Endodermal cell (in vitro differentiated cells): ENCODE data around the gene PREX1. TPM values are rescaled to one million over a fixed set of nuclear protein-coding genes. Genes with fewer than 3 reads are reported as not detected.

Source experiments
- DNase-seq: peaks from one replicate; pipeline ENCODE4 v3.0.0-alpha.2; 2017
- H3K27ac ChIP-seq: 2 replicates; pipeline ENCODE4 v1.5.1; 2013; ENCODE audit warnings: mild to moderate bottlenecking, low read depth, low read length, moderate library complexity
- H3K27me3 ChIP-seq: 2 replicates; pipeline ENCODE4 v1.6.1; 2013; ENCODE audit warnings: mild to moderate bottlenecking, low read length, moderate library complexity; ENCODE audit not compliant: insufficient read depth, control insufficient read depth, poor library complexity, severe bottlenecking
- H3K36me3 ChIP-seq: 2 replicates; pipeline ENCODE4 v1.7.0; 2013; ENCODE audit warnings: mild to moderate bottlenecking, low read length, moderate library complexity; ENCODE audit not compliant: control insufficient read depth, insufficient read depth
- H3K4me1 ChIP-seq: one replicate; pipeline ENCODE4 v1.7.0; 2013; ENCODE audit warnings: low read length; ENCODE audit not compliant: control insufficient read depth, insufficient read depth
- H3K4me3 ChIP-seq: 2 replicates; pipeline ENCODE4 v1.5.1; 2013; ENCODE audit warnings: mild to moderate bottlenecking, low read length, moderate library complexity
- H3K9ac ChIP-seq: 2 replicates; pipeline ENCODE4 v1.6.1; 2013; ENCODE audit warnings: mild to moderate bottlenecking, low read length, moderate library complexity; ENCODE audit not compliant: poor library complexity, severe bottlenecking; ENCODE audit errors: extremely low read depth
- H3K9me3 ChIP-seq: 2 replicates; pipeline ENCODE4 v1.6.1; 2013; ENCODE audit warnings: mild to moderate bottlenecking, low read length, moderate library complexity; ENCODE audit not compliant: control insufficient read depth
- H3K27ac Mint-ChIP-seq: 2 replicates; pipeline ENCODE4 v1.8.0; 2020; ENCODE audit warnings: mixed read lengths
- H3K27me3 Mint-ChIP-seq: 2 replicates; pipeline ENCODE4 v1.8.0; 2021; ENCODE audit warnings: mild to moderate bottlenecking, mixed read lengths; ENCODE audit not compliant: insufficient read depth
- H3K36me3 Mint-ChIP-seq: 2 replicates; pipeline ENCODE4 v1.8.0; 2020; ENCODE audit warnings: low read depth, mixed read lengths
- H3K4me1 Mint-ChIP-seq: 2 replicates; pipeline ENCODE4 v1.8.0; 2020; ENCODE audit warnings: mixed read lengths
- H3K4me3 Mint-ChIP-seq: 2 replicates; pipeline ENCODE4 v1.8.0; 2020; ENCODE audit warnings: mild to moderate bottlenecking, moderate library complexity, mixed read lengths
- H3K9me3 Mint-ChIP-seq: 2 replicates; pipeline ENCODE4 v1.8.0; 2020; ENCODE audit warnings: mild to moderate bottlenecking, mixed read lengths
- WGBS, 2 experiments: methylation state at CpG; one replicate each; pipeline versions ENCODE4 v1.1.5 to v1.1.7; 2013; ENCODE audit warnings: missing lambda C conversion rate in 2 of 2, mixed read lengths in 1 of 2; ENCODE audit not compliant: insufficient coverage in 1 of 2, insufficient read length in 1 of 2; 5-methylcytosine and 5-hydroxymethylcytosine counted together
- total RNA-seq, 2 donors: library from RNA; stranded (reverse); fragmentation: NEBNext Ultra II Directional in 1 of 2; extraction: Animal tissue kit (Norgen Biotek cat#: 25700) in 1 of 2; gene quantifications; 2 replicates in 1 of 2; 3 replicates in 1 of 2; pipeline ENCODE4 v1.2.1, GENCODE V29; 2021
- TF ChIP-seq, protein P1 (sequence below): fragments of 200-600 bp; sonication (generic); conservative IDR thresholded peaks from 2 replicates; pipeline ENCODE4 v1.5.0; 2021; ENCODE audit warnings: antibody characterized with exemption, mild to moderate bottlenecking

Gene PREX1
- total RNA-seq, 2 donors from 2014 or later: 65.3 to 70.5 TPM

GRCh38 chr20:48761023-48761785, 66.6 kb downstream of the PREX1 start:
- peaks cover 14% of the 10 kb centered on the region for H3K9me3 ChIP-seq
- 92% methylated on average over 10 to 11 of the region's 12 CpGs for WGBS, 2 experiments
- peak overlapping the region; percentile 58 for H3K27ac ChIP-seq

GRCh38 chr20:48760403-48760983, 67.3 kb downstream of the PREX1 start:
- H3K36me3 Mint-ChIP-seq: peaks cover 29% of the 10 kb centered on the region
- DNase-seq: no peak
- Histone ChIP-seq H3K9ac (no peak overlapping the region), H3K4me3 (no peak overlapping the region), H3K27ac (peak overlapping the region; percentile 58), H3K36me3 (peaks cover 13% of the 10 kb centered on the region), H3K4me1 (no peaks in the 10 kb centered on the region), H3K27me3 (no peaks in the 10 kb centered on the region), H3K9me3 (peaks cover 9% of the 10 kb centered on the region)
- peaks cover 12% of the 10 kb centered on the region for H3K9me3 Mint-ChIP-seq
- TF ChIP-seq, protein P1, sequence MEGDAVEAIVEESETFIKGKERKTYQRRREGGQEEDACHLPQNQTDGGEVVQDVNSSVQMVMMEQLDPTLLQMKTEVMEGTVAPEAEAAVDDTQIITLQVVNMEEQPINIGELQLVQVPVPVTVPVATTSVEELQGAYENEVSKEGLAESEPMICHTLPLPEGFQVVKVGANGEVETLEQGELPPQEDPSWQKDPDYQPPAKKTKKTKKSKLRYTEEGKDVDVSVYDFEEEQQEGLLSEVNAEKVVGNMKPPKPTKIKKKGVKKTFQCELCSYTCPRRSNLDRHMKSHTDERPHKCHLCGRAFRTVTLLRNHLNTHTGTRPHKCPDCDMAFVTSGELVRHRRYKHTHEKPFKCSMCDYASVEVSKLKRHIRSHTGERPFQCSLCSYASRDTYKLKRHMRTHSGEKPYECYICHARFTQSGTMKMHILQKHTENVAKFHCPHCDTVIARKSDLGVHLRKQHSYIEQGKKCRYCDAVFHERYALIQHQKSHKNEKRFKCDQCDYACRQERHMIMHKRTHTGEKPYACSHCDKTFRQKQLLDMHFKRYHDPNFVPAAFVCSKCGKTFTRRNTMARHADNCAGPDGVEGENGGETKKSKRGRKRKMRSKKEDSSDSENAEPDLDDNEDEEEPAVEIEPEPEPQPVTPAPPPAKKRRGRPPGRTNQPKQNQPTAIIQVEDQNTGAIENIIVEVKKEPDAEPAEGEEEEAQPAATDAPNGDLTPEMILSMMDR: no peak
- 94 to 97% methylated on average over 3 to 8 of the region's 8 CpGs for WGBS, 2 experiments
- H3K27me3 Mint-ChIP-seq: no peaks in the 10 kb centered on the region
- peaks cover 16% of the 10 kb centered on the region for H3K4me1 Mint-ChIP-seq
- H3K27ac Mint-ChIP-seq: no peak overlapping the region
- no peak overlapping the region for H3K4me3 Mint-ChIP-seq

More at GRCh38 chr20:48761023-48761785, 66.6 kb downstream of the PREX1 start:
- no peak for DNase-seq
- Histone ChIP-seq H3K4me1 (no peaks in the 10 kb centered on the region), H3K4me3 (no peak overlapping the region), H3K36me3 (peaks cover 10% of the 10 kb centered on the region), H3K9ac (no peak overlapping the region), H3K27me3 (no peaks in the 10 kb centered on the region)
- Mint-ChIP-seq H3K36me3 (peaks cover 27% of the 10 kb centered on the region), H3K4me1 (peaks cover 16% of the 10 kb centered on the region), H3K27me3 (no peaks in the 10 kb centered on the region), H3K4me3 (no peak overlapping the region), H3K9me3 (peaks cover 15% of the 10 kb centered on the region), H3K27ac (no peak overlapping the region)
- TF ChIP-seq, protein P1: no peak

DNA sequence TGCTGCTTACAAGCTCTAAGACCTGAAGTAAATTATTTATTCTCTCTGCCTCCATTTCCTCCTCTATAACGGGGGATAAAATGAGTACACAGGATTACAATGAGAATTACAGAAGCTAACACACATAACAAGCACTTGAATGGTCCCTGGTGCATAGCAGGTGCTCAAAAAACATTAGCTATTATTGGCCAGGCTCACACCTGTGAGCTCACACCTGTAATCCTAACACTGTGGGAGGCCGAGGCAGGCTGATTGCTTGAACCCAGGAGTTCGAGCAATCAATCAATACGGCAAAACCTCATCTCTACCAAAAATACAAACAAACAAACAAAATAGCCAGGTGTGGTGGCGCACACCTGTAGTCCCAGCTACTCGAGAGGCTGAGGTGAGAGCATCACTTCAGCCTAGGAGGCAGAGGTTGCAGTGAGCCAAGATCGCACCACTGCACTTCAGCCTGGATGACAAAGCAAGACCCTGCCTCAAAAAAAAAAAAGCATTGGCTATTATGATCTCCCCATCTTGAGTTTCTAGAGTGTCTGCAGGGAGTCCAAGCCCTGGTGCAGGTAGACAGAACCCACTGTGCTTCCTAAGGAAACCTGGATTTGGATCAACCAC, 68.1 kb downstream of the PREX1 start:
- Histone ChIP-seq H3K4me3 (no peak overlapping the region), H3K27ac (no peak overlapping the region), H3K9ac (no peak overlapping the region), H3K36me3 (peaks cover 18% of the 10 kb centered on the region), H3K4me1 (no peaks in the 10 kb centered on the region), H3K9me3 (peaks cover 1% of the 10 kb centered on the region), H3K27me3 (no peaks in the 10 kb centered on the region)
- Mint-ChIP-seq H3K4me1 (peaks cover 16% of the 10 kb centered on the region), H3K27me3 (no peaks in the 10 kb centered on the region), H3K9me3 (peaks cover 8% of the 10 kb centered on the region), H3K4me3 (no peak overlapping the region), H3K36me3 (peaks cover 27% of the 10 kb centered on the region), H3K27ac (no peak overlapping the region)
- no peak for DNase-seq
- TF ChIP-seq, protein P1: no peak
- WGBS, 2 experiments: 95 to 100% methylated on average over 6 to 7 of the region's 7 CpGs
